ENCODE results near the gene VPS37C. TPM values are rescaled to one million over a fixed set of nuclear protein-coding genes. Genes with fewer than 3 reads are reported as not detected.

Gene VPS37C
- total RNA-seq, 1 experiment from 2014 or later: 23.4 TPM

DNA sequence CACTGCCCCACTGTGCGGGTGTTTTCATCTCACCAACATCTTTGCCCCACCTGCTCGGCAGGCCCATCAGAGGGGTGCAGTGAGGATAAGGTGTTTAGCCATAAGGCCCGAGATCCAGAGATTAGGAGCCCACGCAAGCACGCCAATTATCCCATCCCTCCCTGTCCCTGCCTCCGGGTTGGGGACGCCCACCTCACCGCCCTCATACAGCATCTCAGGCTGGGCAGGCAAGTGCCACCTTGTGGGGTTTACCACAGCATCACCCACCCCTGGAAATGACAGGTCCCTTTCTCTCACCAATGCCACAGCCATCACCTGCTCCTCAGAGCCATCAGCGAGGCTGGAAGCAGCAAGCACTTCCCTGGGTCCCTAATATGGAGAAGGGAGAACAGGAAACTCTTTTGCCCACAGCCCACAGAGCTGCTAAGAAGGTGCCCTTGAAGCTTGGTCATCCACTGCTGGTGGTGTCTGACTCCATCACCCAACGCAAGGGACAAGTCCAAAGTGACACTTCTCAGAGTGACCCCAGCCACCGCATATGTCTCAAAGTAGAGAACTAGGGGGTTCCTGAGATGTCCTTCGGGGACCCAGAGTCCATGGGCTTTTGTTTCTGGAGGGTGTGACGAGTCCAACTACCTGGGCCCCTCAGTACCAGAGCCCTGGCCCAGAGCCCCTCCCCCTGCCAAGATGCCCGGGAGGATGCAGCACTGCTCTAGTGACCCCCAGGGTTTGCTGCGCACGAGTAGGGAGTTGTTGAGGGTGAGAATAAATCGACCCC lies 15.8 kb downstream of the VPS37C start (continued):
- TF ChIP-seq, protein P1, sequence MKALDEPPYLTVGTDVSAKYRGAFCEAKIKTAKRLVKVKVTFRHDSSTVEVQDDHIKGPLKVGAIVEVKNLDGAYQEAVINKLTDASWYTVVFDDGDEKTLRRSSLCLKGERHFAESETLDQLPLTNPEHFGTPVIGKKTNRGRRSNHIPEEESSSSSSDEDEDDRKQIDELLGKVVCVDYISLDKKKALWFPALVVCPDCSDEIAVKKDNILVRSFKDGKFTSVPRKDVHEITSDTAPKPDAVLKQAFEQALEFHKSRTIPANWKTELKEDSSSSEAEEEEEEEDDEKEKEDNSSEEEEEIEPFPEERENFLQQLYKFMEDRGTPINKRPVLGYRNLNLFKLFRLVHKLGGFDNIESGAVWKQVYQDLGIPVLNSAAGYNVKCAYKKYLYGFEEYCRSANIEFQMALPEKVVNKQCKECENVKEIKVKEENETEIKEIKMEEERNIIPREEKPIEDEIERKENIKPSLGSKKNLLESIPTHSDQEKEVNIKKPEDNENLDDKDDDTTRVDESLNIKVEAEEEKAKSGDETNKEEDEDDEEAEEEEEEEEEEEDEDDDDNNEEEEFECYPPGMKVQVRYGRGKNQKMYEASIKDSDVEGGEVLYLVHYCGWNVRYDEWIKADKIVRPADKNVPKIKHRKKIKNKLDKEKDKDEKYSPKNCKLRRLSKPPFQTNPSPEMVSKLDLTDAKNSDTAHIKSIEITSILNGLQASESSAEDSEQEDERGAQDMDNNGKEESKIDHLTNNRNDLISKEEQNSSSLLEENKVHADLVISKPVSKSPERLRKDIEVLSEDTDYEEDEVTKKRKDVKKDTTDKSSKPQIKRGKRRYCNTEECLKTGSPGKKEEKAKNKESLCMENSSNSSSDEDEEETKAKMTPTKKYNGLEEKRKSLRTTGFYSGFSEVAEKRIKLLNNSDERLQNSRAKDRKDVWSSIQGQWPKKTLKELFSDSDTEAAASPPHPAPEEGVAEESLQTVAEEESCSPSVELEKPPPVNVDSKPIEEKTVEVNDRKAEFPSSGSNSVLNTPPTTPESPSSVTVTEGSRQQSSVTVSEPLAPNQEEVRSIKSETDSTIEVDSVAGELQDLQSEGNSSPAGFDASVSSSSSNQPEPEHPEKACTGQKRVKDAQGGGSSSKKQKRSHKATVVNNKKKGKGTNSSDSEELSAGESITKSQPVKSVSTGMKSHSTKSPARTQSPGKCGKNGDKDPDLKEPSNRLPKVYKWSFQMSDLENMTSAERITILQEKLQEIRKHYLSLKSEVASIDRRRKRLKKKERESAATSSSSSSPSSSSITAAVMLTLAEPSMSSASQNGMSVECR (CRISPR knock-in tag; IDR thresholded peaks at IDR 0.05; ENCODE audit: borderline replicate concordance): no peak
- TF ChIP-seq, protein P2, sequence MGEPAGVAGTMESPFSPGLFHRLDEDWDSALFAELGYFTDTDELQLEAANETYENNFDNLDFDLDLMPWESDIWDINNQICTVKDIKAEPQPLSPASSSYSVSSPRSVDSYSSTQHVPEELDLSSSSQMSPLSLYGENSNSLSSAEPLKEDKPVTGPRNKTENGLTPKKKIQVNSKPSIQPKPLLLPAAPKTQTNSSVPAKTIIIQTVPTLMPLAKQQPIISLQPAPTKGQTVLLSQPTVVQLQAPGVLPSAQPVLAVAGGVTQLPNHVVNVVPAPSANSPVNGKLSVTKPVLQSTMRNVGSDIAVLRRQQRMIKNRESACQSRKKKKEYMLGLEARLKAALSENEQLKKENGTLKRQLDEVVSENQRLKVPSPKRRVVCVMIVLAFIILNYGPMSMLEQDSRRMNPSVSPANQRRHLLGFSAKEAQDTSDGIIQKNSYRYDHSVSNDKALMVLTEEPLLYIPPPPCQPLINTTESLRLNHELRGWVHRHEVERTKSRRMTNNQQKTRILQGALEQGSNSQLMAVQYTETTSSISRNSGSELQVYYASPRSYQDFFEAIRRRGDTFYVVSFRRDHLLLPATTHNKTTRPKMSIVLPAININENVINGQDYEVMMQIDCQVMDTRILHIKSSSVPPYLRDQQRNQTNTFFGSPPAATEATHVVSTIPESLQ (CRISPR knock-in tag; IDR thresholded peaks at IDR 0.05): no peak
- TF ChIP-seq, protein P3, sequence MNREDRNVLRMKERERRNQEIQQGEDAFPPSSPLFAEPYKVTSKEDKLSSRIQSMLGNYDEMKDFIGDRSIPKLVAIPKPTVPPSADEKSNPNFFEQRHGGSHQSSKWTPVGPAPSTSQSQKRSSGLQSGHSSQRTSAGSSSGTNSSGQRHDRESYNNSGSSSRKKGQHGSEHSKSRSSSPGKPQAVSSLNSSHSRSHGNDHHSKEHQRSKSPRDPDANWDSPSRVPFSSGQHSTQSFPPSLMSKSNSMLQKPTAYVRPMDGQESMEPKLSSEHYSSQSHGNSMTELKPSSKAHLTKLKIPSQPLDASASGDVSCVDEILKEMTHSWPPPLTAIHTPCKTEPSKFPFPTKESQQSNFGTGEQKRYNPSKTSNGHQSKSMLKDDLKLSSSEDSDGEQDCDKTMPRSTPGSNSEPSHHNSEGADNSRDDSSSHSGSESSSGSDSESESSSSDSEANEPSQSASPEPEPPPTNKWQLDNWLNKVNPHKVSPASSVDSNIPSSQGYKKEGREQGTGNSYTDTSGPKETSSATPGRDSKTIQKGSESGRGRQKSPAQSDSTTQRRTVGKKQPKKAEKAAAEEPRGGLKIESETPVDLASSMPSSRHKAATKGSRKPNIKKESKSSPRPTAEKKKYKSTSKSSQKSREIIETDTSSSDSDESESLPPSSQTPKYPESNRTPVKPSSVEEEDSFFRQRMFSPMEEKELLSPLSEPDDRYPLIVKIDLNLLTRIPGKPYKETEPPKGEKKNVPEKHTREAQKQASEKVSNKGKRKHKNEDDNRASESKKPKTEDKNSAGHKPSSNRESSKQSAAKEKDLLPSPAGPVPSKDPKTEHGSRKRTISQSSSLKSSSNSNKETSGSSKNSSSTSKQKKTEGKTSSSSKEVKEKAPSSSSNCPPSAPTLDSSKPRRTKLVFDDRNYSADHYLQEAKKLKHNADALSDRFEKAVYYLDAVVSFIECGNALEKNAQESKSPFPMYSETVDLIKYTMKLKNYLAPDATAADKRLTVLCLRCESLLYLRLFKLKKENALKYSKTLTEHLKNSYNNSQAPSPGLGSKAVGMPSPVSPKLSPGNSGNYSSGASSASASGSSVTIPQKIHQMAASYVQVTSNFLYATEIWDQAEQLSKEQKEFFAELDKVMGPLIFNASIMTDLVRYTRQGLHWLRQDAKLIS (CRISPR knock-in tag; IDR thresholded peaks at IDR 0.05; ENCODE audit: borderline replicate concordance): no peak
- TF ChIP-seq GTF2I (CRISPR knock-in tag; conservative IDR thresholded peaks at IDR 0.05) (no peak), ZNF416 (CRISPR knock-in tag; IDR thresholded peaks at IDR 0.05) (no peak), NR3C1 (CRISPR knock-in tag; conservative IDR thresholded peaks at IDR 0.05; ENCODE audit: low read depth) (no peak), TP53 (CRISPR knock-in tag; IDR thresholded peaks at IDR 0.05) (no peak), SMAD4 (CRISPR knock-in tag; IDR thresholded peaks at IDR 0.05) (no peak)
- TF ChIP-seq, protein P4, sequence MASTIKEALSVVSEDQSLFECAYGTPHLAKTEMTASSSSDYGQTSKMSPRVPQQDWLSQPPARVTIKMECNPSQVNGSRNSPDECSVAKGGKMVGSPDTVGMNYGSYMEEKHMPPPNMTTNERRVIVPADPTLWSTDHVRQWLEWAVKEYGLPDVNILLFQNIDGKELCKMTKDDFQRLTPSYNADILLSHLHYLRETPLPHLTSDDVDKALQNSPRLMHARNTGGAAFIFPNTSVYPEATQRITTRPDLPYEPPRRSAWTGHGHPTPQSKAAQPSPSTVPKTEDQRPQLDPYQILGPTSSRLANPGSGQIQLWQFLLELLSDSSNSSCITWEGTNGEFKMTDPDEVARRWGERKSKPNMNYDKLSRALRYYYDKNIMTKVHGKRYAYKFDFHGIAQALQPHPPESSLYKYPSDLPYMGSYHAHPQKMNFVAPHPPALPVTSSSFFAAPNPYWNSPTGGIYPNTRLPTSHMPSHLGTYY (CRISPR knock-in tag; IDR thresholded peaks at IDR 0.05): no peak
- TF ChIP-seq, protein P5, sequence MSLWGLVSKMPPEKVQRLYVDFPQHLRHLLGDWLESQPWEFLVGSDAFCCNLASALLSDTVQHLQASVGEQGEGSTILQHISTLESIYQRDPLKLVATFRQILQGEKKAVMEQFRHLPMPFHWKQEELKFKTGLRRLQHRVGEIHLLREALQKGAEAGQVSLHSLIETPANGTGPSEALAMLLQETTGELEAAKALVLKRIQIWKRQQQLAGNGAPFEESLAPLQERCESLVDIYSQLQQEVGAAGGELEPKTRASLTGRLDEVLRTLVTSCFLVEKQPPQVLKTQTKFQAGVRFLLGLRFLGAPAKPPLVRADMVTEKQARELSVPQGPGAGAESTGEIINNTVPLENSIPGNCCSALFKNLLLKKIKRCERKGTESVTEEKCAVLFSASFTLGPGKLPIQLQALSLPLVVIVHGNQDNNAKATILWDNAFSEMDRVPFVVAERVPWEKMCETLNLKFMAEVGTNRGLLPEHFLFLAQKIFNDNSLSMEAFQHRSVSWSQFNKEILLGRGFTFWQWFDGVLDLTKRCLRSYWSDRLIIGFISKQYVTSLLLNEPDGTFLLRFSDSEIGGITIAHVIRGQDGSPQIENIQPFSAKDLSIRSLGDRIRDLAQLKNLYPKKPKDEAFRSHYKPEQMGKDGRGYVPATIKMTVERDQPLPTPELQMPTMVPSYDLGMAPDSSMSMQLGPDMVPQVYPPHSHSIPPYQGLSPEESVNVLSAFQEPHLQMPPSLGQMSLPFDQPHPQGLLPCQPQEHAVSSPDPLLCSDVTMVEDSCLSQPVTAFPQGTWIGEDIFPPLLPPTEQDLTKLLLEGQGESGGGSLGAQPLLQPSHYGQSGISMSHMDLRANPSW (CRISPR knock-in tag; conservative IDR thresholded peaks at IDR 0.05; ENCODE audit: low read depth): no peak
- TF ChIP-seq, protein P6, sequence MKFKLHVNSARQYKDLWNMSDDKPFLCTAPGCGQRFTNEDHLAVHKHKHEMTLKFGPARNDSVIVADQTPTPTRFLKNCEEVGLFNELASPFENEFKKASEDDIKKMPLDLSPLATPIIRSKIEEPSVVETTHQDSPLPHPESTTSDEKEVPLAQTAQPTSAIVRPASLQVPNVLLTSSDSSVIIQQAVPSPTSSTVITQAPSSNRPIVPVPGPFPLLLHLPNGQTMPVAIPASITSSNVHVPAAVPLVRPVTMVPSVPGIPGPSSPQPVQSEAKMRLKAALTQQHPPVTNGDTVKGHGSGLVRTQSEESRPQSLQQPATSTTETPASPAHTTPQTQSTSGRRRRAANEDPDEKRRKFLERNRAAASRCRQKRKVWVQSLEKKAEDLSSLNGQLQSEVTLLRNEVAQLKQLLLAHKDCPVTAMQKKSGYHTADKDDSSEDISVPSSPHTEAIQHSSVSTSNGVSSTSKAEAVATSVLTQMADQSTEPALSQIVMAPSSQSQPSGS (CRISPR knock-in tag; IDR thresholded peaks at IDR 0.05; ENCODE audit: borderline replicate concordance, low read depth): no peak
